ENCODE results near the gene EIF4E3. TPM values are rescaled to one million over a fixed set of nuclear protein-coding genes. Genes with fewer than 3 reads are reported as not detected.

The EIF4E3 gene
- total and polyA plus RNA-seq, 10 of the 15 experiments (the other 5 are each of a cell fraction or from before 2014, with no cell fraction given), result 0.05 to 0.38 (median 0.16) TPM; not detected in 1

- no peak overlapping the region for H3K4me3 ChIP-seq
- in situ Hi-C loops (cut with MboI), result no loop called here
- no peak for TF ChIP-seq DPF2 (IDR thresholded peaks at IDR 0.05)
- no peak for TF ChIP-seq E4F1 (IDR thresholded peaks at IDR 0.05; ENCODE audit: borderline replicate concordance, partially characterized antibody)
- no peak for TF ChIP-seq TCF3 (IDR thresholded peaks at IDR 0.05; ENCODE audit: borderline replicate concordance, insufficient read depth, low read depth, low read length)
- TF ChIP-seq CUX1 (IDR thresholded peaks at IDR 0.05; ENCODE audit: insufficient replicate concordance, low read depth, low read length), result no peak
- TF ChIP-seq ETV6 (conservative IDR thresholded peaks at IDR 0.05 in 1 of 2, IDR thresholded peaks at IDR 0.05 in 1 of 2; ENCODE audit: borderline replicate concordance in 1 of 2, low read depth in 1 of 2), result no peak
- no peak for TF ChIP-seq NKRF (conservative IDR thresholded peaks at IDR 0.05)
- no peak for TF ChIP-seq ATF2 (IDR thresholded peaks at IDR 0.05; ENCODE audit: low read length)
- TF ChIP-seq NR2C1 (IDR thresholded peaks at IDR 0.05), result no peak
- no peak for TF ChIP-seq SIN3A (IDR thresholded peaks at IDR 0.05; ENCODE audit: low read depth, low read length)
- no peak for TF ChIP-seq EED (IDR thresholded peaks at IDR 0.05; ENCODE audit: low read depth)
Observed at GRCh38 chr3:71705681-71706080, 19.5 kb downstream of the EIF4E3 start.

More at GRCh38 chr3:71705681-71706080, 19.5 kb downstream of the EIF4E3 start:
- Histone ChIP-seq H3K79me2 (ENCODE audit: control insufficient read depth, insufficient read depth, low read length) (no peaks in the 10 kb centered on the region), H3K9me3 (replicated peaks; ENCODE audit: control insufficient read depth, insufficient read depth, low read length) (no peaks in the 10 kb centered on the region), H3K36me3 (ENCODE audit: control insufficient read depth in 2 of 2, insufficient read depth in 2 of 2, low read length in 1 of 2) (no peaks in the 10 kb centered on the region), H3K27ac (ENCODE audit: control insufficient read depth, insufficient read depth) (no peak overlapping the region), H3K9ac (ENCODE audit: control insufficient read depth, insufficient read depth, low read length) (no peak overlapping the region), H2AFZ (ENCODE audit: control insufficient read depth, low read depth, low read length) (no peak overlapping the region), H3K27me3 (replicated peaks in 1 of 2; ENCODE audit: control insufficient read depth in 2 of 2, insufficient read depth in 2 of 2, low read length in 1 of 2) (peaks cover 0 to 6% of the 10 kb centered on the region in 2 experiments; a peak in 1 of 4 replicates), H3K4me2 (ENCODE audit: control insufficient read depth, insufficient read depth) (no peak overlapping the region), H3K4me1 (ENCODE audit: control insufficient read depth, insufficient read depth, low read length) (no peaks in the 10 kb centered on the region), H4K20me1 (ENCODE audit: control insufficient read depth, insufficient read depth) (no peaks in the 10 kb centered on the region)
- ChIA-PET SMC1A (ENCODE audit: uncharacterized antibody, unreplicated experiment) (no interaction called here), RAD21 (ENCODE audit: unreplicated experiment) (no interaction called here), CTCF (no interaction called here), POLR2A (no interaction called here)
- ATAC-seq (no peak), FAIRE-seq (no peak), DNase-seq (ENCODE audit: low read depth, low spot score) (no peak)
- no TSS peak for BruUV-seq (replicated peaks)
- 14% methylated on average over 5 of the region's 5 CpGs for WGBS (ENCODE audit: insufficient coverage, insufficient replicate concordance, low lambda C conversion rate, missing lambda C conversion rate)
- intact Hi-C loops (cut with micrococcal nuclease; ENCODE audit: unreplicated experiment), result no loop called here

Data from GM12878 (cell line).